DMS53 (cell line): ENCODE results near the gene TRABD2B.

ENCODE experiments used
- DNase-seq: peaks from one replicate; lab custom pipeline; 2025; lab: John Stamatoyannopoulos, UW

TRABD2B gene

GRCh38 chr1:47997289-47998200 lies at the start of gene TRABD2B:
Gene TRABD2B (minus strand): TSS chr1:47997385.
- DNase-seq, result peak; percentile 84

GRCh38 chr1:48044311-48044710 lies 47.1 kb upstream of the TRABD2B start:
- DNase-seq, result no peak

GRCh38 chr1:48043622-48044021 lies 46.4 kb upstream of the TRABD2B start:
- DNase-seq, result peak; percentile 94

- DNase-seq, result no peak
Measured at GRCh38 chr1:48040154-48040553, 43.0 kb upstream of the TRABD2B start.

- DNase-seq, result no peak
Measured at GRCh38 chr1:48039088-48040054, 42.2 kb upstream of the TRABD2B start.

GRCh38 chr1:48038270-48038767 lies 41.1 kb upstream of the TRABD2B start:
- DNase-seq, result no peak

GRCh38 chr1:48036710-48037355 lies 39.6 kb upstream of the TRABD2B start:
- no peak for DNase-seq

- no peak for DNase-seq
Measured at GRCh38 chr1:48035371-48036141, 38.4 kb upstream of the TRABD2B start.

GRCh38 chr1:48033495-48034045 lies 36.4 kb upstream of the TRABD2B start:
- DNase-seq, result no peak

- peak; percentile 26 for DNase-seq
Measured at GRCh38 chr1:48031676-48032075, 34.5 kb upstream of the TRABD2B start.

GRCh38 chr1:48030696-48031365 lies 33.6 kb upstream of the TRABD2B start:
- no peak for DNase-seq

GRCh38 chr1:48030211-48030610 lies 33.0 kb upstream of the TRABD2B start:
- DNase-seq, result no peak

- DNase-seq, result no peak
Measured at GRCh38 chr1:48028218-48029069, 31.3 kb upstream of the TRABD2B start.

- DNase-seq, result no peak
Measured at GRCh38 chr1:48027533-48027835, 30.3 kb upstream of the TRABD2B start.

GRCh38 chr1:48026701-48027532 lies 29.7 kb upstream of the TRABD2B start:
- DNase-seq, result no peak

- no peak for DNase-seq
Measured at GRCh38 chr1:48026275-48026674, 29.1 kb upstream of the TRABD2B start.

- DNase-seq, result no peak
Measured at GRCh38 chr1:48025076-48025475, 27.9 kb upstream of the TRABD2B start.

- no peak for DNase-seq
Measured at GRCh38 chr1:48023488-48023887, 26.3 kb upstream of the TRABD2B start.

- DNase-seq, result no peak
Measured at GRCh38 chr1:48022306-48022705, 25.1 kb upstream of the TRABD2B start.
